Hematopoietic multipotent progenitor cell treated with erythropoietin and hydrocortisone succinate and interleukin-3 and kit ligand, for 15 days (in vitro differentiated cells): ENCODE results near the gene PHYH.
"Not testable (repeated sequence)": the region's sequence is repeated elsewhere in the genome, so short reads cannot be mapped to it uniquely, and the experiment has no call there.

Source experiments
- DNase-seq: peaks from one replicate; pipeline ENCODE4 v3.0.0-alpha.2; 2015; ENCODE audit warnings: low spot score

PHYH gene

DNA sequence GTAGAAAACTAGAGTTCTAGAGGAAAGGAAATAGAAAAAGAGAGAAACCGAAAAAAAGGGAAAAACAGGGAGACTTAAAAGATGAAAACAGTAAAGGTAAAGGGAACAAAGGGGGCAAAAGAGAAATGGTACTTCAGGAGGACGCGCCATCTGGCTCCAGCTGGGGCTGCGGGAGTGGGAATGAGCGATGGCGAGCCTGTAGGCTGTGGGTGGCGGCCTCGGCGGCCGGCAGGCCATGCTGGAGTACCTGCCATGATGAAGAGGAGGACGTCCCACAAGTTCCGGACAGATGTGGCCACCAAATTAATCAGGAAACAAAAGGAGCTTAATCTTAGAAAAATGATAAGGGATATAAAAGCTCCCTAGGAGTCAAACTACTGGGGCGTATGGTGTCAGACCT lies 21.7 kb upstream of the PHYH start:
- no peak for DNase-seq

DNA sequence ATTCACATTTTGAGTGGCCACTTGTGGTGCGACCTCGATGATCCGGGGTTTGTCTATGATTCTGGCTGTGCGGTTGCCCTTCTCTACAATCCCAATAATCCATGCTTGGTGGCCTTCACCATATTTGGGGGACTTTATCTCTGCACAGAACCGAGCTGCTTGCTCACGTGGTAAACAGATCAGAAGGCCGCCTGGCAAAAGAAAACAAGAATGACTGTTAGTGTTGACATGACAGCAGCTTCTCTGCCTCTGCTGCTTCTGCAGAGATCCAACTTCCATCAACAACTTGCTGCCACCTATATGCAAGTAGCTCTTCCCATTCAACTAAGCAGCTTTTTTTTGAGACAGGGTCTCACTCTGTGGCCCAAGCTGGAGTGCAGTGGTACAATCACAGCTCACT lies 19.3 kb upstream of the PHYH start:
- DNase-seq, result no peak

GRCh38 chr10:13317474-13317873 lies 17.6 kb upstream of the PHYH start:
- no peak for DNase-seq

- no peak for DNase-seq
Measured at GRCh38 chr10:13316635-13317311, 16.9 kb upstream of the PHYH start.

- no peak for DNase-seq
Measured at GRCh38 chr10:13315361-13315760, 15.5 kb upstream of the PHYH start.

DNA sequence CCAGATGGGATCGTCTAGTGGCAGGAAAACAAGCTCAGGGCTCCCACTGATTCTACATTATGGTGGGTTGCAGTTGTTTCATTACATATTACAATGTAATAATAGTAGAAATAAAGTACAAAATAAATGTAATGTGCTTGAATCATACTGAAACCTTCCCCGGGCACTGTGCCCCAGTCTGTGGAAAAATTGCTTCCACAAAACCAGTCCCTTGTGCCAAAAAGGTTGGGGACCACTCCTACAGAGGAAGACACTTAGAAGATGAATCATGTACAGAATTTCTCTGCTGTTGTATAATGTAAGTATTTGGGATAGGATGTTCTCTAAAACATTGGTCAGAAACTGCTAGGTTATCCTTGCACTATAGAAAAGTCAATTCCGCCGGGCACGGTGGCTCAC lies 11.3 kb upstream of the PHYH start:
- no peak for DNase-seq

GRCh38 chr10:13310518-13311176 lies 10.8 kb upstream of the PHYH start:
- DNase-seq, result no peak

DNA sequence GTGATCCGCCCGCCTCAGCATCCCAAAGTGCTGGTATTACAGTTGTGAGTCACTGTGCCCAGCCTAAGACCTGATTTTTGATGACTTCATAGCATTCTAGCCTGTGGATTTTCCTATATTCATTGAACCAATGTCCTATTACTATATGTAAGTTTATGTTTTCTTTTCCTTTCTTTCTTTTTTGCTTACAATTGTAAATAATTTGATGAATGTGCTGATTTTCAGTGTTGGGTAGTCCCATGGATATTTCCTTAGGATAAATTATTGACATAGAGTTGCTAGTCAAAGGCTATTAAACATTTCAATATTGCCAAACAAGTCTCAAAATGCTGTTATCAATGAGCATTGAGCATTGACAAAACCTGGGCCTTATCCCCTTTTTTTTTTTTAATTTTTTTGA lies 9.9 kb upstream of the PHYH start:
- DNase-seq, result no peak

- DNase-seq, result no peak
Measured at GRCh38 chr10:13308096-13308495, 8.2 kb upstream of the PHYH start.

DNA sequence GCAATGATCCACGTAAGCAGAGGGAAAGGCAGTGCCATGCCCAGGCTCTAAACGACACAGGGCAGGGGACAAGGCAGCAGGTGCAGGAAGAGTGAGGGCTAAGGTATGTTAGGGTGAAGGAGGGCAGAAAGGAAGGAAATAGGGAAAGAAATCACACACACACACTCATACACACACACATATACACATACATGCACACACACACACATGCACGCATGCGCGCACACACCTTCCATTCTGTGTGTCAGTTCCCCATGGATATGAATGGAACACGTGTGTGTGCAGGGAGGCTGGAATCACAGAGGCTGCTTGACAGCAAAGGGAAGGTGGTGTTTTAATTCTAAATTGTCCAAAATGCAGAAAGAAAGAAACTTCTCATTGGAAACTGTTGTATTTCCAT lies 6.2 kb upstream of the PHYH start:
- DNase-seq, result no peak

DNA sequence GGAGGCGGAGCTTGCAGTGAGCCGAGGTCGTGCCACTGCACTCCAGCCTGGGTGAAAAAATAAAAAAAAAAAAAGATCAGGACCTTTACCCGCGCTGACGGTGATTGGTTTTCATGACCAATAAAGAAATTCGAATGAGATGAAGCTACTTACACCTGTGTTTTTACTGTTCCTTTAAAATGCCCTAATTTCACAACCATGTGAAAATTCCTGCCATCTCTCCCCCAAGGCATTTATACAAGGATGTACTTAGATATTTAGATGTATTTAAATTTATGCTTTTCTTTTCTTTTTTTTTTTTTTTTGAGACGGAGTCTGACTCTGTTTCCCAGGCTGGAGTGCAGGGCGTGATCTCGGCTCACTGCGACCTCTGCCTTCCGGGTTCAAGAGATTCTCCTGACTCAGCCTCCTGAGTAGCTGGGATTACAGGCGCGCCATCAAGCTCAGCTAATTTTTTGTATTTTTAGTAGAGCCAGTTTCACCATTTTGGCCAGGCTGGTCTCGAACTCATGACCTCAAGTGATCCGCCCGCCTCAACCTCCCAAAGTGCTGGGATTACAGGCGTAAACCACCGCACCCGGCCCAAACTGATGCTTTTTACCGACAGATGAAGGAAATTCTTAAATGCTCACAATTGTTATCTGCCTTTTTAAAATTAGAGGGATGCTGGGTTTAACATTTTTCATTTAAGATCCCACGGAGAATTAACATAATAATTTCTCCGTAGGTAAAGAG lies 3.1 kb upstream of the PHYH start:
- no peak for DNase-seq

- DNase-seq, result no peak
Measured at GRCh38 chr10:13298748-13299436, 972 bp downstream of the PHYH start.

DNA sequence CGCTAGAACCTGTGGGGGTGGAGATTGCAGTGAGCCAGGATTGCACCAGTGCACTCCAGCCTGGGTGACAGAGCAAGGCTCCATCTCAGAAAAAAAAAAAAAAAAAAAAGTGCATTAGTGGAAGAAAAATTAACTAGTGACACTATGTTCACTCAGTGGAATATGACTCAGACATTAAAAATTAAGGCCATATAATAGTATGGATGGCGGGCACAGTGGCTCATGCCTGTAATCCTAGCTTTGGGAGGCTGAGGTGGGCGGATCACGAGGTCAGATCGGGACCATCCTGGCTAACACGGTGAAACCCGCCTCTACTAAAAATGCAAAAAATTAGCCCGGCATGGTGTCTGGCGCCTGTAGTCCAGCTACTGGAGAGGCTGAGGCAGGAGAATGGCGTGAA lies 3.4 kb downstream of the PHYH start:
- no peak for DNase-seq

GRCh38 chr10:13294784-13295183 lies 5.1 kb downstream of the PHYH start:
- DNase-seq, result no peak

DNA sequence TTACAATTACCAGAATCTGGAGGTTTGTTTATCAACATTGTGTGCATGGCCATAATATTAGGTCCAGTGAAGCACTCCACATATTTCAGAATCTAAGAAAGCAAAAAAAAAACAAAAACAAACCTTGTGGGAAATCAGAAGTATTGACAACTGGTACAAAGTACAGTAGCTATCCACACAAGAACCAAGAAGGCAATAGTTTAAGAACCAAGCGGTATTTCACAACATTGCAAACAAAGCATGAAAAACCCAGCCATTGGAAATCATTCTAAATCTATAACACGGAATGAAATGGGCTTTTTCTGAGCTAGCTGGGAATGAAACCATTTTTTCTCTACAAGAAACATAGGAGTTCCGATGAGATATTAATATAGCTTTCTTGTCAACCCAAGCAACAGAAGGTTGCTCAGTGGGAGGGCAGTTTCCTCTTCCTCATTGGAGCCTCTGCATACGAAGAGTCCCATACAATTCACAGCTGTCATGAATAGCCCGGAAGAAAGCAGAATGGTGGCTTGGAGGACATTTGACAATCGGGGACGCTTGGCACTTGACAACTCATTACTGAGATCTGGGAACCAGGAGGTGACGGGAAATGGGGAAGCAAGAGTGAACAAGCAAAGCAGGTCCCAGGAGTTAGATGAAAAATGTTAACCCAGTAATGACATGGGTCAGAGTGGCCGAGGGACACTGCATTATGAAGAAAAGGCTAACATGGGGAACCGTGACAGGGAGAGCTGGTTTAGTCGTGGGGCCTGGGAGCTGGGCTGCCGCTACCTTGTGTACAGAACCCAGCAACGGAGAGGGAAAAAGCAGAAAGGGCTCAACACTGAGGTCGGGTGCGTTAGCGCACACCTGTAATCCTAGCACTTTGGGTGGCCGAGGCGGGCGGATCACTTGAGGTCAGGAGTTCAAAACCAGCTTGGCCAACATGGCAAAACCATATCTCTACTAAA lies 7.8 kb downstream of the PHYH start:
- DNase-seq, result no peak

- no peak for DNase-seq
Measured at GRCh38 chr10:13291061-13291460, 8.8 kb downstream of the PHYH start.

- no peak for DNase-seq
Measured at GRCh38 chr10:13284050-13284449, 15.8 kb downstream of the PHYH start.

DNA sequence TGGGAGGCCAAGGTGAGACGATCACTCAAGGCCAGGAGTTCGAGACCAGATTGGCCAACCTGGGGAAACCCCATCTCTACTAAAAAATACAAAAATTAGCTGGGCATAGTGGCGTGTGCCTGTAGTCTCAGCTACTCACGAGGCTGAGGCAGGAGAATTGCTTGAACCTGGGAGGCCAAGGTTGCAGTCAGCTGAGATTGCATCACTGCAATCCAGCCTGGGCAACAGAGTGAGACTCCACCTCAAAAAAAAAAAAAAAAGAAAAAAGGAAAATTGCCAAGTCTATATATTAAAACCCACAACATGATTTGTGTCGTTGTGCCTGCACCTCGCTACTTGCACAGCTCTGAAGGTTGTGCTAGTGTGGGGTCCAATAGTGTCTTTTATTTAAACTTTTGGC lies 17.5 kb downstream of the PHYH start:
- not testable (repeated sequence) for DNase-seq

- no peak for DNase-seq
Measured at GRCh38 chr10:13276749-13277365, 23.0 kb downstream of the PHYH start.

DNA sequence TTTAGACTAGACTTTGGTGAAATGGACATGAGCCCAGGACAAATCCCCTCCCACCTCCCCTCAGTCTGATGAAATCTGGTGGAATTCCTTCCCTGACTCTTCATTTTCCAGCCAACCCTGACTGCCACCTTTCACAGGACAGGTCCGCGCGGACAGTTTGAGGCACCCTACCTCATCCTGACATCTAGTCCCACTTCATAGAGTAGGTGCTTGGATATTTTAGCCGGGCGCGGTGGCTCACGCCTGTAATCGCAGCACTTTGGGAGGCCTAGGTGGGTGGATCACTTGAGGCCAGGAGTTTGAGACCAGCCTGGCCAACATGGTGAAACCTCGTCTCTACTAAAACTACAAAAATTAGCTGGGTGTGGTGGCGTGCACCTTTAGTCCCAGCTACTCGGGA lies 23.7 kb downstream of the PHYH start:
- DNase-seq, result not testable (repeated sequence)

- no peak for DNase-seq
Measured at GRCh38 chr10:13272164-13272571, 27.7 kb downstream of the PHYH start.
